Nephron progenitor cell (in vitro differentiated cells): Measurements from ENCODE around the gene CSNK1G3.

Source experiments
- DNase-seq: peaks from one replicate; pipeline ENCODE4 v3.0.0; 2021
- H3K27ac Mint-ChIP-seq: 2 replicates; pipeline ENCODE4 v1.8.0; 2021; ENCODE audit warnings: mild to moderate bottlenecking, moderate library complexity, mixed read lengths
- H3K27me3 Mint-ChIP-seq: 2 replicates; pipeline ENCODE4 v1.8.0; 2021; ENCODE audit warnings: mild to moderate bottlenecking, low read depth, mixed read lengths; ENCODE audit not compliant: poor library complexity
- H3K36me3 Mint-ChIP-seq: 2 replicates; pipeline ENCODE4 v1.8.0; 2021; ENCODE audit warnings: low read depth, mixed read lengths
- H3K4me1 Mint-ChIP-seq: 2 replicates; pipeline ENCODE4 v1.8.0; 2021; ENCODE audit warnings: mixed read lengths
- H3K4me3 Mint-ChIP-seq: 2 replicates; pipeline ENCODE4 v1.8.0; 2021; ENCODE audit warnings: mild to moderate bottlenecking, moderate library complexity, mixed read lengths
- H3K9me3 Mint-ChIP-seq: 2 replicates; pipeline ENCODE4 v1.8.0; 2021; ENCODE audit warnings: mild to moderate bottlenecking, moderate library complexity, mixed read lengths
- TF ChIP-seq, protein P1 (sequence below): fragments of 200-600 bp; sonication (generic); IDR thresholded peaks from 2 replicates; pipeline ENCODE4 v1.5.0; 2021; ENCODE audit warnings: antibody characterized with exemption

The CSNK1G3 gene

DNA sequence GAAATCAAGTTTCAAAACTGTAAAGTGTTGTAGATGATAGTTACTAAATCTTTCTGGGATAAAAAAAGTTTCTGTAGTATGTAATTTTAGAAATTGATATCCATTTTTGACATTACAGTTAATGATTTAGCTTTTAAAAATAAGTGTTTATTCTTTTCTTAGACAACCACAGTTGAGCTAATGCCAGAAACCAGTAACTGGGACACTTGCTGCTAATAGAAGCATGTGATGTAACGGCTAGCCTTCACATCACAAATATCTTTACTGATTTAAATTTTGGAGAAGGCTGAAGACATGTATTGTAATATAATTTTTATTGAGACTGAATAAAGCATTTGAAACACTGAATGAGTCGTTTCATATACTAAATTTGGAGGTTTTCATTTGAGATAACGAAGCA lies 18.8 kb downstream of the CSNK1G3 start:
- no peak overlapping the region for H3K27ac Mint-ChIP-seq
- no peak overlapping the region for H3K4me3 Mint-ChIP-seq
- TF ChIP-seq, protein P1, sequence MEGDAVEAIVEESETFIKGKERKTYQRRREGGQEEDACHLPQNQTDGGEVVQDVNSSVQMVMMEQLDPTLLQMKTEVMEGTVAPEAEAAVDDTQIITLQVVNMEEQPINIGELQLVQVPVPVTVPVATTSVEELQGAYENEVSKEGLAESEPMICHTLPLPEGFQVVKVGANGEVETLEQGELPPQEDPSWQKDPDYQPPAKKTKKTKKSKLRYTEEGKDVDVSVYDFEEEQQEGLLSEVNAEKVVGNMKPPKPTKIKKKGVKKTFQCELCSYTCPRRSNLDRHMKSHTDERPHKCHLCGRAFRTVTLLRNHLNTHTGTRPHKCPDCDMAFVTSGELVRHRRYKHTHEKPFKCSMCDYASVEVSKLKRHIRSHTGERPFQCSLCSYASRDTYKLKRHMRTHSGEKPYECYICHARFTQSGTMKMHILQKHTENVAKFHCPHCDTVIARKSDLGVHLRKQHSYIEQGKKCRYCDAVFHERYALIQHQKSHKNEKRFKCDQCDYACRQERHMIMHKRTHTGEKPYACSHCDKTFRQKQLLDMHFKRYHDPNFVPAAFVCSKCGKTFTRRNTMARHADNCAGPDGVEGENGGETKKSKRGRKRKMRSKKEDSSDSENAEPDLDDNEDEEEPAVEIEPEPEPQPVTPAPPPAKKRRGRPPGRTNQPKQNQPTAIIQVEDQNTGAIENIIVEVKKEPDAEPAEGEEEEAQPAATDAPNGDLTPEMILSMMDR = no peak
- no peaks in the 10 kb centered on the region for H3K27me3 Mint-ChIP-seq
- no peak for DNase-seq
- H3K4me1 Mint-ChIP-seq = no peaks in the 10 kb centered on the region
- peaks cover 5% of the 10 kb centered on the region for H3K36me3 Mint-ChIP-seq
- H3K9me3 Mint-ChIP-seq = no peaks in the 10 kb centered on the region

DNA sequence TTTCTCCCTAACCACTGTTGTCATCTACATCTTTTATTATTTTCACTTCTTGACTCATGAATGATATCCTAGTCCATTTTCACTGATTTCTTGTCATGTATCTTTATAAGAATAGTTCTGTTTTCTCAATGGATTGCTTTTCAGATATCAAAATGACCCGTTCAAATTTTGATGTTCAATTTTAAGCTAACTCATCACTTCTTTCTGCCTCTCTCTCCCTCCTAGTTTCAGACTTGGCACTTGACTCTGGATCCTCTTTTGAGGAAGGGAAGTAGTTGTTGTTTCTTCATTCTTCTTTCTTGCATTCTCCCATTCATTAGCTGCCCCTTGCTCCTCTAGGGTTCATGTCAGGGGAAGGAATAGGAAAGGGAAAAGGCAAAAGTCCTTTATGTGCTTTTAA lies 23.7 kb downstream of the CSNK1G3 start:
- H3K27ac Mint-ChIP-seq = peak overlapping the region; percentile 72
- no peaks in the 10 kb centered on the region for H3K9me3 Mint-ChIP-seq
- TF ChIP-seq, protein P1 = no peak
- no peak for DNase-seq
- no peaks in the 10 kb centered on the region for H3K36me3 Mint-ChIP-seq
- no peaks in the 10 kb centered on the region for H3K4me1 Mint-ChIP-seq
- no peaks in the 10 kb centered on the region for H3K27me3 Mint-ChIP-seq
- no peak overlapping the region for H3K4me3 Mint-ChIP-seq

- Mint-ChIP-seq H3K4me1 (no peaks in the 10 kb centered on the region), H3K36me3 (peaks cover 11% of the 10 kb centered on the region), H3K4me3 (no peak overlapping the region), H3K27me3 (peaks cover 4% of the 10 kb centered on the region), H3K9me3 (no peaks in the 10 kb centered on the region), H3K27ac (no peak overlapping the region)
- no peak for DNase-seq
- TF ChIP-seq, protein P1 = no peak
Observed at GRCh38 chr5:123537256-123537655, 25.3 kb downstream of the CSNK1G3 start.

- H3K4me3 Mint-ChIP-seq = no peak overlapping the region
- H3K4me1 Mint-ChIP-seq = peaks cover 5% of the 10 kb centered on the region
- peaks cover 4% of the 10 kb centered on the region for H3K27me3 Mint-ChIP-seq
- peaks cover 11% of the 10 kb centered on the region for H3K36me3 Mint-ChIP-seq
- no peaks in the 10 kb centered on the region for H3K9me3 Mint-ChIP-seq
- TF ChIP-seq, protein P1 = no peak
- no peak for DNase-seq
- no peak overlapping the region for H3K27ac Mint-ChIP-seq
Observed at GRCh38 chr5:123537845-123538244, 25.9 kb downstream of the CSNK1G3 start.

DNA sequence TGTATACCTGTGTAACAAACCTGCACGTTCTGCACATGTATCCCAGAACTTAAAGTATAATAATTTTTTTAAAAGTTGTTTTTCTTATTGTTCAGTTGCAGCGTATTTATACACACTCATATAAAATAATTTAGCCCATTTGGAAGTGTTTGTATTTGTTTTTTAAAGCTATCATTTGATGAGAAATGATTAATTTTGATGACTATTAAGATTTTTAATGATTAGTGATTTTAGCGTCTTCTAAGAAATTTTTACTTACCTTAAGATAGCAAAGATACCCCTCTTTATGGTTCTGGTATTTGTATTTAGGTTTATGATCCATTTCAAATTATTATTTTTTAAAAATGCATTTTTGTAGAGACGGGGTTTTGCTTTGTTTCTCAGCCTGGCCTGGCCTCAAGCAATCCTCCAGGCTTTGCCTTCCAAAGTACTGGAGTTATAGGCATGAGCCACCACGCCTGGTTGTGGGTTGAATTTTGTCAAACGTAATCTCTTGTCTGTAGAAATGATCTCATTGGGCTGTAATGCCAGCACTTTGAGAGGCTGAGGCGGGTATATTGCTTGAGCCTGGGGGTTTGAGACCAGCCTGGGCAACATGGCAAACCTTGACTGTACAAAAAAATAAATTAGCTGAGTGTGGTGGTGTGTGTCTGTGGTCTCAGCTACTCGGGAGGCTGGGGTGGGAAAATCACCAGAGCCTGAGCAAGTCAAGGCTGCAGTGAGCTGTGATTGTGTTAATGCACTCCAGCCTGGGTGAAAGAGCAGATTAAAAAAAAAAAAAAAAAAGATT lies 26.9 kb downstream of the CSNK1G3 start:
- Mint-ChIP-seq H3K36me3 (peaks cover 12% of the 10 kb centered on the region), H3K27ac (peak overlapping the region; percentile 71), H3K4me1 (peaks cover 5% of the 10 kb centered on the region), H3K4me3 (no peak overlapping the region), H3K27me3 (peaks cover 4% of the 10 kb centered on the region), H3K9me3 (peaks cover under 1% of the 10 kb centered on the region)
- DNase-seq = no peak
- TF ChIP-seq, protein P1 = no peak

DNA sequence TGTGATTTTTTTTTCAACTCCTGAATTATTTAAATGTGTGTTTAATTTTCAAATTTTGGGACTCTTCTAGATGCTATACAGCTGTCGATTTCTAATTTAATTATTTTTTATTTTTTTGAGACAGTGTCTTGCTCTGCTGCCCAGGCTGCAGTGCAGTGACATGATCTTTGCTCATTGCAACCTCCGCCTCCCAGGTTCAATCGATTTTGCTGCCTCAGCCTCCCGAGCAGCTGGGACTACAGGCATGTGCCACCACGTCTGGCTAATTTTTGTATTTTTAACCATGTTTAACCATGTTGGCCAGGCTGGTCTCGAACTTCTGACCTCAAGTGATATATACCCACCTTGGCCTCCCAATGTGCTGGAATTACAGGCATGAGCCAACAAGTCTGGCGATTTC lies 28.6 kb downstream of the CSNK1G3 start:
- Mint-ChIP-seq H3K4me1 (peaks cover 5% of the 10 kb centered on the region), H3K9me3 (peaks cover 4% of the 10 kb centered on the region), H3K27me3 (peaks cover 4% of the 10 kb centered on the region), H3K4me3 (no peak overlapping the region), H3K36me3 (peaks cover 20% of the 10 kb centered on the region), H3K27ac (no peak overlapping the region)
- no peak for DNase-seq
- TF ChIP-seq, protein P1 = no peak
